COR-L47 (cell line): ENCODE results near the gene STKLD1.
A peak's percentile ranks its signal among the peaks of the same experiment; 100 is the strongest.
"Not testable (repeated sequence)": the region's sequence is repeated elsewhere in the genome, so short reads cannot be mapped to it uniquely, and the experiment has no call there.

Experiments
- DNase-seq: peaks from one replicate; lab custom pipeline; 2025; lab: John Stamatoyannopoulos, UW

STKLD1 gene

DNA sequence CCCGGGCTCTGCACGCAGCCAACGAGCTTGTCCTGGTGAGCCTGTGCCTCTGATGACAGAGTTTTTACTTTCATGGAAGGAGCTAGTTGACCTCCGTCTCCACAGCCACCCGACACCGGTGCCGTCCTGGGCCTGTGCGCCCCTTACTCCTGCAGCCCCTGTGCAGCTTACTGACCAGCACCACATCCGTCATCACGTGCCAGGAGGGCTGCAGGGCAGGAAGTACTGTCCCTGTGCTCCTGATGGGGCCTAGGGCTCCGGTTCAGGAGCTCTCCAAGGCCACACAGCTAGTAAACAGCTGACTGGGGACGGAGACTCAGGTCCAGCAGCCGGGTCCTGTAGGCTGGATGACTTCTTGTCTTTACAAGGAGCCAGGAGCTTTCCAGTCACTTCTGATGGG is 10.2 kb downstream of the STKLD1 start:
- DNase-seq, result no peak

DNA sequence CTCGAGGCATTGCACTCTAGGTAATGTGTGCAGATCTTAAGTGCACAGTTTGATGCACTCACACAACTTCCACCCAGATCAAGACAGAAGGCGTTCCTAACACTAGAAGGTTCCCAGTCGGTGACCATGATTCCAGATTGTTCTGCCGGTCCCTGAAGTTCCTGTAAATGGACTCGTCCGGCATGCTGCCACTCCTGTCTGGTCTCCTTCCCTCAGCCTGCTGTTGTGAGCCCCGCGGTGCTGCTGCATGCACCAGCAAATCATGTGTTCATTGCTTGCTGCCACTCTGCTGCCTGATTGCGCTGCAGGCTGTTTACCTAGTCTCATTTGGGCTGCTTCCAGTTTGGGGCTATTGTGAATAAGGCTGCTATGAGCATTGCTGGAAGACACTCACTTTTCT is 11.5 kb downstream of the STKLD1 start:
- peak; percentile 45 for DNase-seq

DNA sequence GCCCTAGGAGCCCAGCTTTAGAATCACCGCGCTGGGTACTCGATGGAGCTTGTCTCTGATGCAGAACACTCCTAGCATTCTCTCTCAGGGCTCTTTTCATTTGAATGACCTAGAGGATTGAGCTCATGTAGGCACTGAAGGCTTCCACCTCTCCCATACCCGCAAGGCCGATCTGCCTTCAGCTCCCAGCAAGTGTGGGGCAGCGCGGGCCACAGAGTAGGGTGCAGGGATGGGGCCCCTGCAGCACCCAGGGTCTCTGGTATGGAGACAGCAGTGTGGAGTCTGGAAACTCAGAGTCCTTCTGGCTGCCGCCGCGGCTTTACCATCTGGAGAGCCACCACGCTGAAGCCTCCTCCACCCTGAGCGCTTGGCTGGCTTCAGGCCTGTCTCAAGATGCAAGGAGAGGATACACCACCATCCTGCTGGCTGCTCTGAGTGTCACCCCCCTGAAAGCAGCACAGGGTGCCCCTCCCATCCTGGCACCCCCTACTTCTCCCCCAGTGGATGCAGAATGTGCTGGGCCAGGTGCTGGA is 12.9 kb downstream of the STKLD1 start:
- no peak for DNase-seq

GRCh38 chr9:133389562-133389961 is 13.4 kb downstream of the STKLD1 start:
- DNase-seq, result no peak

DNA sequence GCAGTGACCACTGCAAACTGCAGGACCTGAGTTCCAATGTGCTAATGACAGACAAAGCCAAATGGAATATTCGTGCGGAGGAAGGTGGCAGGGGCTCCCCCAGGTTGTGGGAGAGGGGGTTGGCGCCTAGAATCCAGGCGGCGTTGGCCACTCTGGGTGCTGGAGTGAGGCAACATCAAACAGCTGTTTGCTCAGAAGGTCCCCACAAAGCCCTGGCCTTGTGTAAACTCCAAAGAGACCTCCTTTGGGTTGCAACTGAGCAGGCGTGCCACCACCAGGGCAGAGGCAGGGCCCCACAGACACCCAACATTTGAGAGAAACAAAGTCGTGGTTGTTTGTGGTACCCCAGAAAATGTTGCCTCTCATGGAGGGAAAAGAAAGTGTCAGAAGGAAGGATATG is 14.5 kb downstream of the STKLD1 start:
- DNase-seq, result no peak

DNA sequence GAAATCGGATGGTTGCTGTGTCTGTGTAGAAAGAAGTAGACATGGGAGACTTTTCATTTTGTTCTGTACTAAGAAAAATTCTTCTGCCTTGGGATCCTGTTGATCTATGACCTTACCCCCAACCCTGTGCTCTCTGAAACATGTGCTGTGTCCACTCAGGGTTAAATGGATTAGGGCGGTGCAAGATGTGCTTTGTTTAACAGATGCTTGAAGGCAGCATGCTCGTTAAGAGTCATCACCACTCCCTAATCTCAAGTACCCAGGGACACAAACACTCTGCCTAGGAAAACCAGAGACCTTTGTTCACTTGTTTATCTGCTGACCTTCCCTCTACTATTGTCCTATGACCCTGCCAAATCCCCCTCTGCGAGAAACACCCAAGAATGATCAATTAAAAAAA is 15.3 kb downstream of the STKLD1 start:
- not testable (repeated sequence) for DNase-seq

DNA sequence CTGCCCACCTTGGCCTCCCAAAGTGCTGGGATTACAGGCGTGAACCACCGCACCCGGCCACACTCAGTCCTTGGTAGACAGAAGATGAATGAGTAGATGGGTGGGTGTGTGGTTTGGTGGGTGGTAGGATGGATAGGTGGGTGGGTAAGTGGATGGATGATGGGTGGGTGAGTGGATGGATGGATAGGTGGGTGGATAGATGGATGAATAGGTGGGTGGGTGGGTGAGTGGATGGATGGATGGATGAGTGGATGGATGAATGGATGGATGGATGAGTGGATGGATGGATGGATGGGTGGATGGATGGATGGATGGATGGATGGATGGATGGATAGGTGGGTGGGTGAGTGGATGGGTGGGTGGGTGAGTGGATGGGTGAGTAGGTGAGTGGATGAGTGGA is 16.1 kb downstream of the STKLD1 start:
- DNase-seq, result not testable (repeated sequence)

DNA sequence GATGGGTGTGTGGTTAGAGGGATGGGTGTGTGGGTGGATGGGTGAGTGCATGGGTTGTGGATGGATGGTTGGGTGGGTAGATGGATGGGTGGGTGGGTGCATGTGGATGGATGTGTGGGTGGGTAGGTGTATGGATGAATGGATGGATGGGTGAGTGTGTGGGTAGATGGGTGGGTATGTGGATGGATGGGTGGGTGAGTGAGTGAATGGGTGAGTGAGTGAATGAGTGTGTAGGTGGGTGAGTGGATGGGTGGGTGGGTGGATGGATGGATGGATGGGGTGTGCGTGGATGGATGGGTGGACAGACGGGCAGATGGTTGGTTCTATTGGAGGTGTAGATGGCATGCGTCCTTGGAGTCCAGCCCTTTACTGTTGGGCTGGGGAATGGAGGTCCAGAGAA is 17.2 kb downstream of the STKLD1 start:
- DNase-seq, result no peak

- no peak for DNase-seq
Measured at GRCh38 chr9:133394687-133395271, 18.6 kb downstream of the STKLD1 start.

- no peak for DNase-seq
Measured at GRCh38 chr9:133396952-133397351, 20.8 kb downstream of the STKLD1 start.

GRCh38 chr9:133397370-133397769 is 21.2 kb downstream of the STKLD1 start:
- no peak for DNase-seq

- no peak for DNase-seq
Measured at GRCh38 chr9:133397895-133398294, 21.7 kb downstream of the STKLD1 start.

DNA sequence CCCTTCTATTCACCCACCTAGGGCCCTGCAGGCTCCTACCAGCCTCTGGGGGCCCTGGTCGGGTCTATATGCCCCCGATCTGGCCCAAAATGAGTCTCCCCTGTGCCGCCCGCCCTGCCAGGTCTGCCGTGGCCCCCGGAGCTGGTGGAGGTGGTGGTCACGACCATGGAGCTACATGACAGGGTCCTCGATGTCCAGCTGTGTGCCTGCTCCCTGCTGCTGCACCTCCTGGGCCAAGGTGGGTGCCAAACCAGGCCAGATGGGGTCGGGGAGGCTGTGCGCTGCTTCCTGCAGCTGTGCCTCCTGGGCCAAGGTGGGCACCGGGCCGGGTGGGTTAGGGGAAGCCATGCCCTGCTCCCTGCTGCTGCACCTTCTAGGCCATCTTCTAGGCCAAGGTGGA is 24.1 kb downstream of the STKLD1 start:
- DNase-seq, result no peak

DNA sequence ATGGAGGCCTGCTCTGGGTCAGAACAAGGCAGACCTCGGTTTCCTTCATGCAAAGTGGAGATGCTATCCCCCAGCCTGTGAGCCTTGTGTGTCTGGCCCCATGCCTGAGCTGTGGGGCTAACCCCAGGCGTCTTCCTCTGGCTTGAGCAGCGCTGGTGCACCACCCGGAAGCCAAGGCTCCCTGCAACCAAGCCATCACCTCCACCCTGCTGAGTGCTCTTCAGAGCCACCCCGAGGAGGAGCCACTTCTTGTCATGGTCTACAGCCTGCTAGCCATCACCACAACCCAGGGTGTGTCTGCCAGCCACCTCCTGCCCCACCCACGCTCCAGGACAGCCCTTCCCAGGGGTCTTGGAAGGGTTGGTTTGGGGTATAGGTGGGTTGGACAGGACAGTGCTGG is 25.4 kb downstream of the STKLD1 start:
- DNase-seq, result no peak

DNA sequence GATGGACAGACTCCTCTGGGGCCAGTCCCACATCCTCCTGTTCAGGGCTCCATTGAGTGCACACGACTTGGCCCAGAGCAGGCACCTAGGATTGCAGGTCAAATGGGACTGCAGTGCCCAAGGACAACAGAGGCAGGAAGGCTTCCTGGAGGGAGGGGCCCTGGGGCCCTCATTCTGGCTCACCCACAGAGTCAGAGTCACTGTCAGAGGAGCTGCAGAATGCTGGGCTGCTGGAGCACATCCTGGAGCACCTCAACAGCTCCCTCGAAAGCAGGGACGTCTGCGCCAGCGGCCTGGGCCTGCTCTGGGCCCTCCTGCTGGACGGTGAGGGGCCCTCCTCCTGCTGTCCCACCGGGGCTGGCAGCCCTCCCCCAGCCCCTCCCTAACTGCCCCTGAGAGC is 26.5 kb downstream of the STKLD1 start:
- no peak for DNase-seq

DNA sequence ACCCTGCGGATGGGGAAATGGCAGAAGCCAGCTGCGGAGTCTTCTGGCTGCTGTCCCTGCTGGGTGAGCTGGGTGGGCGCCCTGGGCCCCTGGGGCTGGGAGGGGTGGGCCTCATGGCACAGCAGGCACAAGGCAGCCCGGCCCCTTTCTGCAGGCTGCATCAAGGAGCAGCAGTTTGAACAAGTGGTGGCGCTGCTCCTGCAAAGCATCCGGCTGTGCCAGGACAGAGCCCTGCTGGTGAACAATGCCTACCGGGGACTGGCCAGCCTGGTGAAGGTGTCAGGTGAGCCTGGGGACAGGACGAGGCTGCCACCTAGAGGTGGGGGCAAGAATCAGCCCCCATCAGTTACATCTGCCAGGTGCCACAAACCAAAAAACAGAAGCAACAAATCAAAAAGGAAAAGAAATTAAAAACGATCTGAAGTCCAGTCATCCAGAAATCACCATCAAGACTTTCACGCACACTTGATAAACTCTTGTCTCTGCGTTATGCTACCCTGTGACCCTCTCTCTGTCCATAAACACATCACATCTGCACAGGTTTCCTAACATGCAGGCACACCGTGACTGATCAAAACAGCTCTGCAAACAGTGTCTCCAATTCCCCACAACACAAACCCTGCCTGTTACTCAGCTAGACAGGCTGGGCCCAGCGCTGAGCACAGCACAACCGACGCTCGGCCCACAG is 27.7 kb downstream of the STKLD1 start:
- peak; percentile 35 for DNase-seq

DNA sequence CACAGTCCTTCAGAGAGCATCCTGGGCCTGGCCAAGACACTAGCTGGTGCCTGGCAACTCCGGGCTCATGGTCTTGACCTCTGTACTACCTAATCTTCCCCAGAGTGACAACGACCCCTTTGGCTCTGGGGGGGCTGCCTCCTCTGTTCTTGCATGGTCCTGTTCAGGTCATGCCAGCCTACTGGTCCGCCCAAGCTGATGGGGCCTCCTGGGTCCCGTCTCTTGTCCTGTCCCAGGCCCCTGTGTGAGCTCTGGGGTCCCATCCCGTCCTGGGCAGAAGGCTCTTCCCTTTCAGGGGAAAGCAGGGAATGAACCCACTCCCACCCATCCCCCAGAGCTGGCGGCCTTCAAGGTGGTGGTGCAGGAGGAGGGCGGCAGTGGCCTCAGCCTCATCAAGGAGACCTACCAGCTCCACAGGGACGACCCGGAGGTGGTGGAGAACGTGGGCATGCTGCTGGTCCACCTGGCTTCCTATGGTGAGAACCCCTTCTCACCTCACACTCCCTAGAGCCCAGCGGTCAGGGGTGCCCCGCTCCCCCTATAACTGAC is 28.4 kb downstream of the STKLD1 start:
- DNase-seq, result no peak

GRCh38 chr9:133405508-133406438 is 29.6 kb downstream of the STKLD1 start:
- DNase-seq, result no peak

- DNase-seq, result peak; percentile 18
Measured at GRCh38 chr9:133406480-133407307, 30.5 kb downstream of the STKLD1 start.

GRCh38 chr9:133408042-133408441 is 31.9 kb downstream of the STKLD1 start:
- no peak for DNase-seq

DNA sequence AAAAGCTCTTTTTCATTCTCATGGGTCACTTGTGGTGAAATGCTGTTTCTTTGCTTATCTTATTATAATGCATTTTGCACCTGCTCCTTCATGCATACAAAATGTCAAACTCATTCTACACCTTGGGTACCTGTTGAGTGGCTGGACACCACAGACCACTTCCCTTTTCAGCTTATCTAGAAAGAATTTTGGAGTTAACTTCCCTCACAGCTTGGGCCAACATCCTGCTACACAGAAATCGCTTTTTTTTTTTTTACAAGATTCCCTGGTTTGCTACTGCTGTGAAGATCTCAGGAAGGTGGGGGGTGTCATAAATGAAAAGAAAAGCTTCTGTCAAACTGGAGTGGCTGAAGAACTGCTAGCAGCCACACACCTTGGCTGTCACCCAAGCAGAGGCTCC is 39.0 kb downstream of the STKLD1 start:
- DNase-seq, result no peak
